Measurements from ENCODE around the gene MMP23B.
"Not testable (repeated sequence)": the region's sequence is repeated elsewhere in the genome, so short reads cannot be mapped to it uniquely, and the experiment has no call there.

- TF ChIP-seq CTCF, POLR2A (IDR thresholded peaks at IDR 0.05): not testable (repeated sequence)
These were observed 32.3 kb downstream of the MMP23B start for GRCh38 chr1:1664318-1664717.

All from heart left ventricle (tissue), 13 donors.